Upper lobe of left lung (tissue), 4 donors: ENCODE measurements around the gene ME1.

Experiments
- POLR2A ChIP-seq, 4 donors: fragments of 450-650 bp; IDR thresholded peaks; one replicate each; pipeline ENCODE4 v1.5.1; 2016 to 2017; ENCODE audit warnings: antibody characterized with exemption in 4 of 4, mild to moderate bottlenecking in 2 of 4
- POLR2AphosphoS5 ChIP-seq, 2 donors: sonication (generic); formaldehyde crosslinking; IDR thresholded peaks; one replicate each; pipeline ENCODE4 v1.5.1; 2017; ENCODE audit warnings: antibody characterized with exemption in 2 of 2
- TF ChIP-seq, protein P1 (sequence below), 6 experiments: fragments of 450-650 bp in 4 of 6; fragments of 200-600 bp in 2 of 6; sonication (generic) in 2 of 6; IDR thresholded peaks; one replicate each; pipeline ENCODE4 v1.5.1; 2016 to 2019; ENCODE audit warnings: antibody characterized with exemption in 6 of 6

DNA sequence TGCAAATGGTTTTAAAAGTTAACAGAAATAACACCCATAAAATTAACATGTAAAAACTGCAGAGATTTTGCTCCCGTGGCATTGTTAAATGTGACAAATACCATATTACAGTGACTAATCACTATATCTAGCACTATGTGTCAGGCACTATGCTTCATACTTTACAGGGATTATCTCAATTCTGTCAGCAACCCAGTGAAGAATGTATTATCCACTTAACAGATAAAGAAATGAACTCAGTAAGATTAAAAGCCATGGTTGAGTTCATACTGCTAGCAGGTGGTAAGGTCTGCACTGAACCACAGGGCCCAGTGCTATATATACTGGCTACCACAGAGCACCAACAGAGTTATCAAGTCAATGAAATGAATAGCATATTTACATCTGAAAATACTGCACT is 172.3 kb downstream of the ME1 start:
- TF ChIP-seq, protein P1, sequence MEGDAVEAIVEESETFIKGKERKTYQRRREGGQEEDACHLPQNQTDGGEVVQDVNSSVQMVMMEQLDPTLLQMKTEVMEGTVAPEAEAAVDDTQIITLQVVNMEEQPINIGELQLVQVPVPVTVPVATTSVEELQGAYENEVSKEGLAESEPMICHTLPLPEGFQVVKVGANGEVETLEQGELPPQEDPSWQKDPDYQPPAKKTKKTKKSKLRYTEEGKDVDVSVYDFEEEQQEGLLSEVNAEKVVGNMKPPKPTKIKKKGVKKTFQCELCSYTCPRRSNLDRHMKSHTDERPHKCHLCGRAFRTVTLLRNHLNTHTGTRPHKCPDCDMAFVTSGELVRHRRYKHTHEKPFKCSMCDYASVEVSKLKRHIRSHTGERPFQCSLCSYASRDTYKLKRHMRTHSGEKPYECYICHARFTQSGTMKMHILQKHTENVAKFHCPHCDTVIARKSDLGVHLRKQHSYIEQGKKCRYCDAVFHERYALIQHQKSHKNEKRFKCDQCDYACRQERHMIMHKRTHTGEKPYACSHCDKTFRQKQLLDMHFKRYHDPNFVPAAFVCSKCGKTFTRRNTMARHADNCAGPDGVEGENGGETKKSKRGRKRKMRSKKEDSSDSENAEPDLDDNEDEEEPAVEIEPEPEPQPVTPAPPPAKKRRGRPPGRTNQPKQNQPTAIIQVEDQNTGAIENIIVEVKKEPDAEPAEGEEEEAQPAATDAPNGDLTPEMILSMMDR (IDR thresholded peaks at IDR 0.05): no peak
- TF ChIP-seq POLR2AphosphoS5 (IDR thresholded peaks at IDR 0.05): no peak
- TF ChIP-seq POLR2A (IDR thresholded peaks at IDR 0.05): no peak
